ENCODE results near the gene MAPK8IP1. TPM values are rescaled to one million over a fixed set of nuclear protein-coding genes. Genes with fewer than 3 reads are reported as not detected.

Gene MAPK8IP1
- total and polyA plus RNA-seq, 8 donors, result 2.9 to 8.3 (median 7.0) TPM; not detected in 1

DNA sequence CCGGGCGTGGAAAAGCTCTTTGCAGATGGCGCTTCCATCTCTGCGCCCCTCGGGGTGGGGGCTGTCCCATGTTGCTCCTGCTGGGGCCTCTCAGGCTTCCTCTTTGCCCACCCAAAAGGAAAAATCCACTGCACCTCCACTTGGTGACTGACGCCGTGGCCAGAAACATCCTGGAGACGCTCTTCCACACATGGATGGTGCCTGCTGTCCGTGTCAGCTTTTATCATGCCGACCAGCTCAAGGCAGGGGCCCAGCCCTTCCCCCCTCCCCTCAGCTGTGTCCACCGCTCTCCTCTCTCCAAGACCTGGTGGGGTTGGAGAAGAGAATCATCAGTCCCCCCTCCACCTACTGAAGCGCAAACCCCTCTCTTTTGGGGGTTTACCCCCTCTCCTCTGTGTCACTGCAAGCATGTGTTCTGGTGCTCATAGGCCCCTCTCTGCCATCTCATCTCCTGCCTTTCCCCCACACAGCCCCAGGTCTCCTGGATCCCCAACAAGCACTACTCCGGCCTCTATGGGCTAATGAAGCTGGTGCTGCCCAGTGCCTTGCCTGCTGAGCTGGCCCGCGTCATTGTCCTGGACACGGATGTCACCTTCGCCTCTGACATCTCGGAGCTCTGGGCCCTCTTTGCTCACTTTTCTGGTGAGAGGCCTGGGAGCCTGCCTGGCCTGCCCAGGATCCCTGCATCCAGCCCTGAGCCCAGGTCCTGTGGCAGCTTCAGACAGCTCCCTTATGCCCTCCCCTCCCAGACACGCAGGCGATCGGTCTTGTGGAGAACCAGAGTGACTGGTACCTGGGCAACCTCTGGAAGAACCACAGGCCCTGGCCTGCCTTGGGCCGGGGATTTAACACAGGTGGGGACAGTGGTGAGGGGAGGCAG, 38.8 kb downstream of the MAPK8IP1 start:
- peak in 1 of 2 donors; percentile 16 for DNase-seq

DNA sequence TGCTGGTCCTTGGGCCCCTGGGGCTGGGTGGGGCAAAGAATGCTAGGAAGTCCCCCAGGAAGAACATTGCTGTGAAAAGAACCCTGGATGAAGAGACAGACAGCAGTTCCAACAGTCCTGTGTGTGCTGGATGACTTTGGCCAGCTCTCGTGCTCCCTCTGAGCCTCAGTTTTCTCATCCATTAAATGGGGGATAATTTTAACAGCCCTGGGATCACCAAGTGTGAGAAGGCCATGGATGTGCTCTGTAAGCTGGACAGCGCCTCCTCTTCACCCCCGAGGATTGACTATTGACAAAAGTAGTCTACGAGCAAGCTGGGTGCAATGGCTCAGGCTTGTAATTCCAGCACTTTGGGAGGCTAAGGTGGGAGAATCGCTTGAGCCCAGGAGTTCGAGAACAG, 39.5 kb downstream of the MAPK8IP1 start:
- intact Hi-C loops (cut with DNase I; ENCODE audit: low total_unique reads), result no loop called here
- 83 to 92% (median 90%) methylated on average over 6 of the region's 6 CpGs for WGBS, 5 donors
- peak in 1 of 2 donors; percentile 4 for DNase-seq

More for the DNA sequence above, 38.8 kb downstream of the MAPK8IP1 start:
- Histone ChIP-seq H3K36me3 (no peaks in the 10 kb centered on the region), H3K4me1 (peaks cover 17 to 44% (median 36%) of the 10 kb centered on the region in 4 donors), H3K9me3 (no peaks in the 10 kb centered on the region), H3K4me3 (no peak overlapping the region), H3K27ac (peak overlapping the region in 1 of 5 donors; percentile 14), H3K27me3 (peaks cover 0 to 44% (median 20%) of the 10 kb centered on the region in 3 donors)
- TF ChIP-seq, protein P1, sequence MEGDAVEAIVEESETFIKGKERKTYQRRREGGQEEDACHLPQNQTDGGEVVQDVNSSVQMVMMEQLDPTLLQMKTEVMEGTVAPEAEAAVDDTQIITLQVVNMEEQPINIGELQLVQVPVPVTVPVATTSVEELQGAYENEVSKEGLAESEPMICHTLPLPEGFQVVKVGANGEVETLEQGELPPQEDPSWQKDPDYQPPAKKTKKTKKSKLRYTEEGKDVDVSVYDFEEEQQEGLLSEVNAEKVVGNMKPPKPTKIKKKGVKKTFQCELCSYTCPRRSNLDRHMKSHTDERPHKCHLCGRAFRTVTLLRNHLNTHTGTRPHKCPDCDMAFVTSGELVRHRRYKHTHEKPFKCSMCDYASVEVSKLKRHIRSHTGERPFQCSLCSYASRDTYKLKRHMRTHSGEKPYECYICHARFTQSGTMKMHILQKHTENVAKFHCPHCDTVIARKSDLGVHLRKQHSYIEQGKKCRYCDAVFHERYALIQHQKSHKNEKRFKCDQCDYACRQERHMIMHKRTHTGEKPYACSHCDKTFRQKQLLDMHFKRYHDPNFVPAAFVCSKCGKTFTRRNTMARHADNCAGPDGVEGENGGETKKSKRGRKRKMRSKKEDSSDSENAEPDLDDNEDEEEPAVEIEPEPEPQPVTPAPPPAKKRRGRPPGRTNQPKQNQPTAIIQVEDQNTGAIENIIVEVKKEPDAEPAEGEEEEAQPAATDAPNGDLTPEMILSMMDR (IDR thresholded peaks at IDR 0.05), result no peak
- TF ChIP-seq EP300 (IDR thresholded peaks at IDR 0.05) (no peak), POLR2AphosphoS5 (IDR thresholded peaks at IDR 0.05) (no peak), POLR2A (IDR thresholded peaks at IDR 0.05) (no peak)
- WGBS, 5 donors, result 61 to 77% (median 74%) methylated on average over 19 to 22 of the region's 22 CpGs
- intact Hi-C loops (cut with DNase I; ENCODE audit: low total_unique reads), result no loop called here

GRCh38 chr11:45925550-45925949, 40.1 kb downstream of the MAPK8IP1 start:
- no peak for DNase-seq
- H3K36me3 ChIP-seq, result no peaks in the 10 kb centered on the region
- WGBS, 5 donors, result 77 to 96% (median 87%) methylated on average over 3 of the region's 3 CpGs
- intact Hi-C loops (cut with DNase I; ENCODE audit: low total_unique reads), result no loop called here
- no peaks in the 10 kb centered on the region for H3K9me3 ChIP-seq
- H3K27ac ChIP-seq, result no peak overlapping the region
- peaks cover 16 to 44% (median 42%) of the 10 kb centered on the region in 4 donors for H3K4me1 ChIP-seq
- H3K27me3 ChIP-seq, result peaks cover 0 to 44% (median 20%) of the 10 kb centered on the region in 3 donors
- TF ChIP-seq EP300 (IDR thresholded peaks at IDR 0.05) (no peak), POLR2A (IDR thresholded peaks at IDR 0.05) (no peak), POLR2AphosphoS5 (IDR thresholded peaks at IDR 0.05) (no peak)
- TF ChIP-seq, protein P1 (IDR thresholded peaks at IDR 0.05), result no peak
- H3K4me3 ChIP-seq, result no peak overlapping the region

More for the DNA sequence above, 39.5 kb downstream of the MAPK8IP1 start:
- Histone ChIP-seq H3K4me3 (no peak overlapping the region), H3K27me3 (peaks cover 0 to 44% (median 20%) of the 10 kb centered on the region in 3 donors), H3K27ac (no peak overlapping the region), H3K4me1 (peaks cover 16 to 44% (median 37%) of the 10 kb centered on the region in 4 donors), H3K36me3 (no peaks in the 10 kb centered on the region), H3K9me3 (no peaks in the 10 kb centered on the region)
- no peak for TF ChIP-seq EP300 (IDR thresholded peaks at IDR 0.05)
- TF ChIP-seq POLR2AphosphoS5 (IDR thresholded peaks at IDR 0.05), result no peak
- TF ChIP-seq, protein P1 (IDR thresholded peaks at IDR 0.05), result no peak
- no peak for TF ChIP-seq POLR2A (IDR thresholded peaks at IDR 0.05)

DNA sequence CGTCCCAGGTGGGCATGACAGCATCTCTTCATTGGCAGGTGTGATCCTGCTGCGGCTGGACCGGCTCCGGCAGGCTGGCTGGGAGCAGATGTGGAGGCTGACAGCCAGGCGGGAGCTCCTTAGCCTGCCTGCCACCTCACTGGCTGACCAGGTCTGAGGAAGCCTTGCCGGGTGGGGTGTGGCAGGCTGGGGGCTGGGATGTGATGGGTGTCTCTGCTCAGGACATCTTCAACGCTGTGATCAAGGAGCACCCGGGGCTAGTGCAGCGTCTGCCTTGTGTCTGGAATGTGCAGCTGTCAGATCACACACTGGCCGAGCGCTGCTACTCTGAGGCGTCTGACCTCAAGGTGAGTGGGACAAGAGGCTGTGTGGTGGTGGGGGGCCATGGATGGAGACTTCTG, 40.5 kb downstream of the MAPK8IP1 start:
- H3K36me3 ChIP-seq, result peaks cover 0 to 2% (median under 1%) of the 10 kb centered on the region in 4 donors
- no peaks in the 10 kb centered on the region for H3K9me3 ChIP-seq
- no peak overlapping the region for H3K27ac ChIP-seq
- intact Hi-C loops (cut with DNase I; ENCODE audit: low total_unique reads), result no loop called here
- H3K4me3 ChIP-seq, result no peak overlapping the region
- peak in 1 of 2 donors; percentile 7 for DNase-seq
- H3K4me1 ChIP-seq, result peaks cover 16 to 44% (median 43%) of the 10 kb centered on the region in 4 donors
- H3K27me3 ChIP-seq, result peaks cover 0 to 44% (median 20%) of the 10 kb centered on the region in 3 donors
- TF ChIP-seq POLR2A (IDR thresholded peaks at IDR 0.05) (no peak), EP300 (IDR thresholded peaks at IDR 0.05) (no peak), POLR2AphosphoS5 (IDR thresholded peaks at IDR 0.05) (no peak)
- TF ChIP-seq, protein P1 (IDR thresholded peaks at IDR 0.05), result no peak
- WGBS, 5 donors, result 73 to 84% (median 79%) methylated on average over 10 to 12 of the region's 12 CpGs

Data from stomach (tissue), 9 donors.